ENCODE data around the gene ZNRD2.

- no peak for TF ChIP-seq POLR2AphosphoS5 (IDR thresholded peaks at IDR 0.05; ENCODE audit: borderline replicate concordance, low read depth, low read length)
- no peak for TF ChIP-seq EZH2 (IDR thresholded peaks at IDR 0.05)
Observed at GRCh38 chr11:65599216-65599954, 29.1 kb downstream of the ZNRD2 start.
